GM21447 (cell line): ENCODE measurements around the gene RETN.

ENCODE experiments used
- ATAC-seq: cut with Tn5 transposase; IDR thresholded peaks from one replicate; pipeline ENCODE4 v1.9.1; 2021; ENCODE audit not compliant: unreplicated experiment

The RETN gene

GRCh38 chr19:7657131-7657751 lies 11.6 kb upstream of the RETN start:
- no peak for ATAC-seq

- peak; percentile 82 for ATAC-seq
These were observed 10.6 kb upstream of the RETN start for GRCh38 chr19:7658219-7658686.

- no peak for ATAC-seq
These were observed 6.9 kb upstream of the RETN start for GRCh38 chr19:7661744-7662538.

DNA sequence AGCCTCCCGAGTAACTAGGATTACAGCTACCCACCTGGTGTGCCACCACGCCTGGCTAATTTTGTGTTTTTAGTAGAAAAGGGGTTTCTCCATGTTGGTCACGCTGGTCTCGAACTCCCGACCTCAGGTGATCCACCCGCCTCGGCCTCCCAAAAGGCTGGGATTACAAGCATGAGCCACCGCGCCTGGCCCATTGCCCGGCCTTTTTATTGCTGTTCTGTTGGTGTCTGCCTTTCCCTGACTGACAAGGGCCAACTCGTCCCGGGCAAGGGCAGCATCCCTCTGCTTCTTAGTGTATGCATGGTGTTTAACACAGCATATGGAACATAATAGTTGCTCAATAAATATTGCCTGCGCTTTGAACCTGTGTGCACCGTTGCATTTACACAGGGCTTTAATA lies 6.2 kb upstream of the RETN start:
- ATAC-seq = no peak

- ATAC-seq = no peak
These were observed 5.1 kb upstream of the RETN start for GRCh38 chr19:7663706-7664105.

GRCh38 chr19:7665076-7665475 lies 3.8 kb upstream of the RETN start:
- no peak for ATAC-seq

GRCh38 chr19:7669641-7670040 lies 792 bp downstream of the RETN start:
- ATAC-seq = no peak

GRCh38 chr19:7670150-7670783 lies 1.4 kb downstream of the RETN start:
- ATAC-seq = no peak

DNA sequence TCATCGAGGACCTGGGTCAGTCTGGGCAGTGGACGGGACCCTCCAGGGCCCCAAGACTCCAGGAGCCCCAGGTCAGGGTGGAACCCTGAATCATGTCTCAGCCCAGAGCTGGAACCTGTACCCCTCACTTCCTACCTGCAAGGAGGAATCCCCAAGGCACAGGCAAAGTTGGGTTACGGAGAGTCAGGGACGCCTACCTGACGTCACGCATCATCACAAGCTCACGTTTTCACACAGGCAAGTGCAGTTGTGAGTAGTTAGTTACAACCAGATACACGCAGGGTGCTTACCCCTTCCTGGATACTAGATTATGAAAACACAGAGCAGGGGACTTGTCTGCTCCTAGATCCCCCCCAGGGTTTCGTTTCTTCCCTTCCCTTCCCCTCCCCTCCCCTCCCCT lies 1.9 kb downstream of the RETN start:
- no peak for ATAC-seq

DNA sequence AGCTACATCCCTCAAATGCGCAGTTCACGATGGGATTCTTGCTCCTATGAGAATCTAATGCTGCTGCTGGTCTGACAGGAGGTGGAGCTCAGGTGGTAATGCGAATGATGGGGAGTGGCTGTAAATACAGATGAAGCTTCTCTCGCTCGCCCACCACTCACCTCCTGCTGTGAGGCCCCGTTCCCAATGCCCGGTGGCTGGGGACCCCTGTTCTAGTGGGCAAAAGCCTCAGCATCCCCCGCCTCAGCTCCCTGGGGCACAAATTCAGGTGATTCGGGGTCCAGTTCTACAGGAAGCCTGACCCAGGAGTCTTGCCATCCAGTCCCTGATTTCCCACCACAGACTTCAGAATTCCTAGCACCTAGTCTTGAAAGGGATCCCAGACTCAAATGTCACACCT lies 3.7 kb downstream of the RETN start:
- ATAC-seq = no peak

DNA sequence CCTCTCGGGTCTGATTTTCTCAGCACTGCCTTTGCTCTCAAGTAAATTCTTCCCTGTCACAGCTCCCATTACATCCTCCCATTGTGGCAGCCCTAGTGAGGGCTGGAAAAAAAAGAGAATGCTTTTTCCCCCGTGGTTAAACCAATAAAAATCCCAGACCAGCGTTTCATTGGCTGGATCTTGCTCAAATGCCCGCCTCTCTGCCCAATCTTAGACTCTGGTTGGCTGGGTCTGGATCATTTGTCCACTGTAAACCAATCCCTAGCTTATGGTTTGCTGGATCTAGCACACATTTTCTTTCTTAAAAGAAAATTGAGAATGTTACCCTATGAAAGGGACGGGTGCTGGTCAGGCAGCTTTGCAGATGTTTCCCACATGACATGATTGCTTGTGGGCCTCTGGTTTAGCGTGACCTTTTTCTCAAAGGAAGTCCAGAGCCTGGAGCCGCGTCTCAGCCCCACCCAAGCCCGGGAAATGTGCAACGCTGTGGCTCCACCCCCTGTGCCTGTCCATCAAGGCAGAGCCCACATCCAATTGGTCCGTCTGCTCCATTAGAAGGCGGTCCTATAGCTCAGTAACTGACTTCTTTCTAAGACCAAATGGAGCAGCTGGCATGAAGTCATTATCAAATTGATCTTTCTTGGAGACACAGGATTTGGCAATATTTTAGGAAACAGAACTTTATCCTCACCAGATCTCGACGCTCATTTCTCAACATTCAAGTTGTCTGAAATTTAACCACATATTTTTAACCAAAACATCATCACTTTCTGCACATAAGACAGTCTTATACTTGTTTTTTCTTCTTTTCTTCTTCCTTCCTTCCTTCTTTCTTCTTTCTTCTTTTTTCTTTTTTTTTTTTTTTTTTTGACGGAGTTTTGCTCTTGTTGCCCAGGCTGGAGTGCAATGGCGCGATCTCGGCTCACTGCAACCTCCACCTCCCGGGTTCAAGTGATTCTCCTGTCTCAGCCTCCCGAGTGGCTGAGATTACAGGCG lies 5.5 kb downstream of the RETN start:
- no peak for ATAC-seq

DNA sequence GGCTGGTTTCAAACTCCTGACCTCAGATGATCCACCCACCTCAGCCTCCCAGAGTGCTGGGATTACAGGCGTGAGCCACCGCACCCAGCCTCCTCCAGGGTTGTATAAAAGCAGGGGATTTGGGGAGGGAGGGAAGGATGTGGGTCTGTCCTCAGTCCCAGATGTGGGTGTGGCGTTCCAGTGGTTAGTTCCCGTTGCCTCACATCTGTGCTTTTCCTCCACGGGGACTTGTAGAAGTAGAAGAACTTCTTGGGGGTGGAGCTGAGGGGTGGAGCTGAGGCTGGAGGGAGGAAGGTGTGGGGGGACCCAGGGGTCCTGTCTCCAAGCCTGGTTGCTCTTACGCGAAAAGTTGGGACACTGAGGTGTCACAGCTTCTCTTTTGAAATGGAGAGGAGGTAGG lies 7.5 kb downstream of the RETN start:
- no peak for ATAC-seq

- no peak for ATAC-seq
These were observed 8.0 kb downstream of the RETN start, which contains the start of gene MCEMP1 for GRCh38 chr19:7676854-7677253. MCEMP1 (plus strand) TSS chr19:7677090; CDS start chr19:7677121, 31 bp downstream.

DNA sequence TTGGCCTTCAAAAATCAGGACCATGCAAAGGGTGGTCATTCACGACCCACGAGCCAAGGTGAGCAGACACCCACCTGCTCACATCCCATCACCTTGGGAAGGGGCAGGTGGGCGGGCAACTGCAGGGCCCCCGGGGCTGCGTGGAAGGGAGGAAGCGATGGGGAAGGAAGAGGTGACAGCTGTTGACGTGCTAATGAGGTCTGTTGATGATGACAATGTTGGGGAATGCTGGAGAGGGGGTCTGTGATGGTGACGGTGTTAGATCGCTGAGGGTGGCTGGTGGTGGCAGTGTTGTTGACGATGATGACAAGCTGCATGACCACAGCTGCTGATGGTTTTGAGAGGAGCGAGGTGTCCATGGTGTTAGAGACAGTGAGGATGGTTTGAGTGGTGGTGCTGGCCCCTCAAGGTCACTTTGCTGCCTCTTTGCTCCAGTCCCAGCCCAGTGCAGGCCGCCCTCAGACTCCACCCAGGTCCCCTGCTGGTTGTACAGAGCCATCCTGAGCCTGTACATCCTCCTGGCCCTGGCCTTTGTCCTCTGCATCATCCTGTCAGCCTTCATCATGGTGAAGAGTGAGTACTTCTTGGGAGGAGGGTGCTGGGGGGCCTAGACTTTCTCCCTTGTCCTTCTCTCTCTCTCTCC lies 8.9 kb downstream of the RETN start:
- ATAC-seq = no peak

- no peak for ATAC-seq
These were observed 10.3 kb downstream of the RETN start for GRCh38 chr19:7678971-7679751.

GRCh38 chr19:7679771-7680605 lies 11.1 kb downstream of the RETN start:
- no peak for ATAC-seq

GRCh38 chr19:7680606-7681339 lies 11.9 kb downstream of the RETN start, which contains the start of gene TRAPPC5:
TRAPPC5 (plus strand) TSS chr19:7680833; CDS start chr19:7682254, 1,421 bp downstream.
- ATAC-seq = no peak
